H1 (cell line): Measurements from ENCODE around the gene MYO1F. TPM values are rescaled to one million over a fixed set of nuclear protein-coding genes. Genes with fewer than 3 reads are reported as not detected.

Experiments used
- CTCF ChIA-PET: fragments of 300-600 bp; sonication (Branson Sonifier 250); formaldehyde crosslinking; loops from one replicate; lab custom pipeline; 2021; ENCODE audit not compliant: partially characterized antibody; lab: Charles Lee
- POLR2A ChIA-PET: fragments of 300-600 bp; sonication (Branson Sonifier 250); formaldehyde crosslinking; loops from one replicate; lab custom pipeline; 2021; ENCODE audit warnings: inconsistent platforms; ENCODE audit not compliant: partially characterized antibody; lab: Charles Lee
- DNase-seq, 2 experiments: peaks; one replicate each; pipeline versions ENCODE4 v3.0.0 to v3.0.0-alpha.2; 2010 to 2022; ENCODE audit warnings: low spot score in 2 of 2, low read depth in 1 of 2, mixed read lengths in 1 of 2
- FAIRE-seq: peaks from 2 replicates; lab custom pipeline; 2011; peaks lifted over from hg19 to GRCh38; lab: Jason Lieb, UNC
- H2AFZ ChIP-seq: 2 replicates; pipeline ENCODE4 v1.8.1; 2012; ENCODE audit warnings: low read length, inconsistent platforms
- H2AK5ac ChIP-seq: 2 replicates; pipeline ENCODE4 v1.6.1; 2013; ENCODE audit warnings: low read depth, low read length
- H2BK120ac ChIP-seq: replicated peaks from 2 replicates; pipeline ENCODE3; 2013; ENCODE audit warnings: low read depth, low read length, inconsistent platforms
- H2BK12ac ChIP-seq: 2 replicates; pipeline ENCODE4 v1.6.1; 2013; ENCODE audit warnings: low read depth, low read length
- H2BK15ac ChIP-seq: 2 replicates; pipeline ENCODE4 v1.6.1; 2013; ENCODE audit warnings: low read length
- H2BK20ac ChIP-seq: 2 replicates; pipeline ENCODE4 v1.6.1; 2013; ENCODE audit warnings: low read length
- H2BK5ac ChIP-seq: 2 replicates; pipeline ENCODE4 v1.6.1; 2013; ENCODE audit warnings: low read depth, low read length
- H3K14ac ChIP-seq: 2 replicates; pipeline ENCODE4 v1.6.1; 2013; ENCODE audit warnings: inconsistent platforms; ENCODE audit not compliant: insufficient read length
- H3K18ac ChIP-seq: 2 replicates; pipeline ENCODE4 v1.6.1; 2013; ENCODE audit warnings: low read length; ENCODE audit errors: extremely low read depth
- H3K23ac ChIP-seq: 2 replicates; pipeline ENCODE4 v1.6.1; 2013; ENCODE audit warnings: inconsistent platforms; ENCODE audit not compliant: insufficient read length
- H3K23me2 ChIP-seq: 2 replicates; pipeline ENCODE4 v1.6.1; 2013; ENCODE audit warnings: low read depth, low read length
- H3K27ac ChIP-seq: 2 replicates; pipeline ENCODE4 v1.6.1; 2011; ENCODE audit warnings: low read depth, low read length, inconsistent platforms
- H3K27me3 ChIP-seq, 4 experiments: replicated peaks in 1 of 4; 1 replicate in 1 of 4; 2 replicates in 3 of 4; pipeline versions ENCODE4 v1.6.1 to v1.8.1; 2011 to 2013; ENCODE audit warnings: low read length in 3 of 4, mild to moderate bottlenecking in 3 of 4, inconsistent platforms in 2 of 4, mixed read lengths in 2 of 4, moderate library complexity in 1 of 4; ENCODE audit not compliant: control insufficient read depth in 3 of 4, insufficient read depth in 3 of 4; ENCODE audit errors: extremely low read depth in 1 of 4
- H3K36me3 ChIP-seq, 4 experiments: 2 replicates each; pipeline versions ENCODE4 v1.6.1 to v1.8.1; 2011 to 2013; ENCODE audit warnings: mild to moderate bottlenecking in 4 of 4, low read length in 3 of 4, moderate library complexity in 2 of 4, control low read depth in 1 of 4, inconsistent platforms in 1 of 4; ENCODE audit not compliant: insufficient read depth in 4 of 4, control insufficient read depth in 2 of 4
- H3K4ac ChIP-seq: replicated peaks from 2 replicates; pipeline ENCODE3; 2013; ENCODE audit warnings: low read length, low read depth, mixed read lengths, inconsistent platforms; ENCODE audit not compliant: insufficient read length
- H3K4me1 ChIP-seq, 4 experiments: replicated peaks in 1 of 4; 1 replicate in 1 of 4; 2 replicates in 3 of 4; pipeline versions ENCODE4 v1.6.1 to v1.8.1; 2011 to 2013; ENCODE audit warnings: low read length in 3 of 4, inconsistent platforms in 2 of 4, mixed read lengths in 1 of 4; ENCODE audit not compliant: insufficient read depth in 4 of 4, control insufficient read depth in 3 of 4
- H3K4me2 ChIP-seq, 2 experiments: 2 replicates each; pipeline versions ENCODE4 v1.6.1 to v1.8.1; 2011 to 2013; ENCODE audit warnings: low read depth in 2 of 2, low read length in 2 of 2, control low read depth in 1 of 2, inconsistent platforms in 1 of 2, mild to moderate bottlenecking in 1 of 2; ENCODE audit not compliant: insufficient read depth in 1 of 2
- H3K4me3 ChIP-seq, 4 experiments: fragments of 200-600, 300-600 bp in 1 of 4; sonication (generic), shearing (Covaris generic), sonication (Bioruptor Twin) in 1 of 4; 2 replicates each; pipeline versions ENCODE4 v1.5.1 to v1.8.1; 2011 to 2016; ENCODE audit warnings: low read length in 4 of 4, low read depth in 3 of 4, control low read depth in 2 of 4, inconsistent platforms in 2 of 4, mild to moderate bottlenecking in 2 of 4, mixed read lengths in 1 of 4, moderate library complexity in 1 of 4; ENCODE audit not compliant: insufficient read depth in 2 of 4; ENCODE audit errors: extremely low read depth in 1 of 4
- H3K56ac ChIP-seq: replicated peaks from 2 replicates; pipeline ENCODE3; 2013; ENCODE audit warnings: low read depth, mild to moderate bottlenecking, mixed read lengths, low read length, inconsistent platforms; ENCODE audit not compliant: insufficient read length
- H3K79me1 ChIP-seq: 2 replicates; pipeline ENCODE4 v1.6.1; 2013; ENCODE audit warnings: low read depth, low read length, control low read depth
- H3K79me2 ChIP-seq, 2 experiments: 2 replicates each; pipeline versions ENCODE4 v1.6.1 to v1.8.1; 2012 to 2013; ENCODE audit warnings: low read length in 2 of 2, mild to moderate bottlenecking in 2 of 2, inconsistent platforms in 1 of 2; ENCODE audit not compliant: insufficient read depth in 2 of 2, control insufficient read depth in 1 of 2
- H3K9ac ChIP-seq, 4 experiments: replicated peaks in 1 of 4; 1 replicate in 1 of 4; 2 replicates in 3 of 4; pipeline versions ENCODE4 v1.6.1 to v1.8.1; 2011 to 2013; ENCODE audit warnings: low read depth in 3 of 4, low read length in 3 of 4, control low read depth in 2 of 4, mild to moderate bottlenecking in 2 of 4, moderate library complexity in 2 of 4, inconsistent platforms in 1 of 4; ENCODE audit errors: extremely low read depth in 1 of 4
- H3K9me3 ChIP-seq, 2 experiments: 2 replicates each; pipeline versions ENCODE4 v1.6.1 to v1.8.1; 2012 to 2013; ENCODE audit warnings: mild to moderate bottlenecking in 2 of 2, moderate library complexity in 2 of 2, control low read depth in 1 of 2, inconsistent platforms in 1 of 2, low read depth in 1 of 2, low read length in 1 of 2, mixed read lengths in 1 of 2; ENCODE audit not compliant: insufficient read depth in 2 of 2
- H4K20me1 ChIP-seq, 2 experiments: replicated peaks in 1 of 2; 2 replicates each; pipeline versions ENCODE3 to v1.8.1; 2011 to 2013; ENCODE audit warnings: inconsistent platforms in 2 of 2, low read length in 2 of 2, mild to moderate bottlenecking in 1 of 2; ENCODE audit not compliant: insufficient read depth in 2 of 2, control insufficient read depth in 1 of 2
- H4K5ac ChIP-seq: 2 replicates; pipeline ENCODE4 v1.6.1; 2013; ENCODE audit warnings: low read length, low read depth, mixed read lengths, inconsistent platforms; ENCODE audit not compliant: insufficient read length
- H4K8ac ChIP-seq: 2 replicates; pipeline ENCODE4 v1.8.0; 2013; ENCODE audit warnings: mild to moderate bottlenecking, moderate library complexity, low read length, inconsistent platforms; ENCODE audit not compliant: insufficient read depth; ENCODE audit errors: extremely low read depth
- H4K91ac ChIP-seq: replicated peaks from 2 replicates; pipeline ENCODE3; 2013; ENCODE audit warnings: low read length, mixed read lengths, inconsistent platforms; ENCODE audit not compliant: insufficient read length
- CHD1 ChIP-seq: IDR thresholded peaks from 2 replicates; pipeline ENCODE4 v1.6.1; 2012; ENCODE audit warnings: low read depth, low read length, improper control_type of control experiment
- EGR1 ChIP-seq: IDR thresholded peaks from 2 replicates; pipeline ENCODE4 v1.6.1; 2011; ENCODE audit warnings: low read depth, low read length, borderline replicate concordance
- GTF2F1 ChIP-seq: IDR thresholded peaks from 2 replicates; pipeline ENCODE4 v1.6.1; 2012; ENCODE audit warnings: low read depth, low read length, improper control_type of control experiment, borderline replicate concordance
- KDM1A ChIP-seq: fragments of 200-600, 300-600 bp; sonication (generic); IDR thresholded peaks from 2 replicates; pipeline ENCODE4 v1.7.1; 2016; ENCODE audit warnings: mild to moderate bottlenecking, low read length, borderline replicate concordance
- POU5F1 ChIP-seq: IDR thresholded peaks from 2 replicates; pipeline ENCODE4 v1.6.1; 2011; ENCODE audit warnings: low read depth, mild to moderate bottlenecking, low read length, moderate library complexity
- RAD21 ChIP-seq, 2 experiments: IDR thresholded peaks in 1 of 2; conservative IDR thresholded peaks in 1 of 2; 2 replicates each; pipeline ENCODE4 v1.6.1; 2011; ENCODE audit warnings: low read depth in 2 of 2, low read length in 2 of 2, improper control_type of control experiment in 1 of 2, inconsistent platforms in 1 of 2, mild to moderate bottlenecking in 1 of 2, moderate library complexity in 1 of 2
- RBBP5 ChIP-seq: IDR thresholded peaks from 2 replicates; pipeline ENCODE4 v1.7.1; 2012; ENCODE audit warnings: low read depth, mild to moderate bottlenecking, inconsistent platforms, low read length, moderate library complexity, borderline replicate concordance
- RXRA ChIP-seq: IDR thresholded peaks from 2 replicates; pipeline ENCODE4 v1.6.1; 2011; ENCODE audit warnings: low read depth, mild to moderate bottlenecking, low read length, moderate library complexity; ENCODE audit not compliant: insufficient read depth
- TBP ChIP-seq: IDR thresholded peaks from 2 replicates; pipeline ENCODE4 v1.6.1; 2011; ENCODE audit warnings: low read depth, low read length, improper control_type of control experiment
- WGBS, 2 experiments: shearing (Covaris generic) in 1 of 2; methylation state at CpG; one replicate each; pipeline versions ENCODE4 v1.1.6 to v1.1.7; 2013 to 2015; ENCODE audit warnings: low lambda C conversion rate in 2 of 2, mixed read lengths in 2 of 2, inconsistent platforms in 1 of 2, low coverage in 1 of 2, missing lambda C conversion rate in 1 of 2; ENCODE audit not compliant: insufficient replicate concordance in 2 of 2, insufficient coverage in 1 of 2, insufficient read length in 1 of 2; ENCODE audit errors: extremely low coverage in 1 of 2, missing lambda C conversion rate in 1 of 2; 5-methylcytosine and 5-hydroxymethylcytosine counted together
- polyA plus RNA-seq, 7 experiments: library from polyadenylated mRNA; depleted of rRNA in 3 of 7; stranded (reverse) in 5 of 7; unstranded in 2 of 7; fragments of >200 nt in 5 of 7; fragments of 200-250 nt in 2 of 7; gene quantifications; 1 replicate in 5 of 7; 2 replicates in 1 of 7; 4 replicates in 1 of 7; pipeline versions ENCODE4 v1.2.1 to v1.2.3, GENCODE V29; 2011 to 2013; ENCODE audit warnings: missing spikeins in 2 of 7, mixed read lengths in 2 of 7
- total RNA-seq: library from RNA; stranded (reverse); fragmentation: NEBNext Ultra II Directional; extraction: Animal tissue kit (Norgen Biotek cat#: 25700); gene quantifications from 2 replicates; pipeline ENCODE4 v1.2.1, GENCODE V29; 2021

The MYO1F gene
- total and polyA plus RNA-seq, 2 of the 8 experiments (the other 6 are each of a cell fraction or from before 2014, with no cell fraction given), result 1.4 to 4.6 TPM

GRCh38 chr19:8615813-8616596 is 38.8 kb upstream of the MYO1F start:
- Histone ChIP-seq H3K4me1 (peaks cover 2 to 8% (median 5%) of the 10 kb centered on the region in 4 experiments; a peak in 5 of 7 replicates), H3K4me3 (no peak overlapping the region), H2BK15ac (no peak overlapping the region), H4K20me1 (no peaks in the 10 kb centered on the region), H4K5ac (no peak overlapping the region), H3K18ac (no peak overlapping the region; the same call in none of the 2 replicates), H2AFZ (no peak overlapping the region), H2BK5ac (no peak overlapping the region), H3K56ac (no peak overlapping the region), H2BK120ac (no peak overlapping the region), H3K23me2 (no peaks in the 10 kb centered on the region; the same call in 1 of the 2 replicates), H3K9ac (no peak overlapping the region), H3K23ac (no peak overlapping the region), H3K14ac (no peak overlapping the region), H4K91ac (no peak overlapping the region), H3K27ac (no peak overlapping the region), H3K4ac (no peak overlapping the region), H3K79me2 (no peaks in the 10 kb centered on the region), H4K8ac (no peak overlapping the region), H2BK20ac (no peak overlapping the region), H3K79me1 (no peaks in the 10 kb centered on the region), H3K4me2 (no peak overlapping the region), H2AK5ac (no peak overlapping the region), H2BK12ac (no peak overlapping the region), H3K36me3 (no peaks in the 10 kb centered on the region), H3K9me3 (no peaks in the 10 kb centered on the region), H3K27me3 (no peaks in the 10 kb centered on the region)
- ChIA-PET CTCF (interaction anchor here (0.6 to 6.0 kb wide), 16 partner anchors 9 to 431 kb away, joined by 3 to 26 read pairs (median 5); partner anchors contain the start of gene NFILZ), POLR2A (interaction anchor here (2.0 to 2.9 kb wide), 2 partner anchors 13 to 23 kb away, joined by 8 to 15 read pairs; no protein-coding TSS in a partner anchor)
- 63% methylated on average over 16 of the region's 23 CpGs; no CpG with 5 or more reads in 1 of the 2 experiments for WGBS, 2 experiments
- DNase-seq, result peak in 1 of 2 experiments; percentile 87
- peak; percentile 87 for FAIRE-seq
- TF ChIP-seq TBP (peak; percentile 59; the same call in 1 of the 2 replicates), RXRA (no peak), KDM1A (peak; percentile 16; the same call in 1 of the 2 replicates), CHD1 (no peak), EGR1 (no peak), RBBP5 (no peak), POU5F1 (no peak), GTF2F1 (no peak), RAD21 (IDR thresholded peaks at IDR 0.05 in 1 of 2, conservative IDR thresholded peaks at IDR 0.05 in 1 of 2; ENCODE audit: low read depth in 2 of 2, low read length in 2 of 2) (peak; percentile 69 to 79)
